HL-60 (cell line): Measurements from ENCODE around the gene DMRTB1.

Experiments used
- DNase-seq, 2 experiments: peaks; one replicate each; pipeline ENCODE4 v3.0.0-alpha.2; 2010 to 2020; ENCODE audit warnings: low read depth in 1 of 2, low spot score in 1 of 2
- H3K27ac ChIP-seq: fragments of 250-450 bp; sonication (Bioruptor Pico); replicated peaks from 2 replicates; pipeline ENCODE4 v1.5.1; 2020; ENCODE audit warnings: mild to moderate bottlenecking, moderate library complexity
- H3K27me3 ChIP-seq: fragments of 250-450 bp; sonication (Bioruptor Pico); 2 replicates; pipeline ENCODE4 v1.5.1; 2021; ENCODE audit warnings: mild to moderate bottlenecking, moderate library complexity; ENCODE audit not compliant: insufficient read depth, poor library complexity, severe bottlenecking
- H3K4me3 ChIP-seq: replicated peaks from 2 replicates; pipeline ENCODE4 v1.5.1; 2011; ENCODE audit warnings: mild to moderate bottlenecking, control low read depth, low read length; ENCODE audit not compliant: insufficient read depth
- GABPA ChIP-seq: IDR thresholded peaks from 2 replicates; pipeline ENCODE4 v1.6.1; 2012; ENCODE audit warnings: low read depth
- POLR2AphosphoS5 ChIP-seq: IDR thresholded peaks from 2 replicates; pipeline ENCODE4 v1.6.1; 2012; ENCODE audit warnings: low read depth
- REST ChIP-seq: IDR thresholded peaks from 2 replicates; pipeline ENCODE4 v1.6.1; 2012; ENCODE audit warnings: low read depth; ENCODE audit not compliant: insufficient replicate concordance
- SPI1 ChIP-seq: IDR thresholded peaks from 2 replicates; pipeline ENCODE4 v1.6.1; 2012; ENCODE audit warnings: low read depth, mild to moderate bottlenecking, borderline replicate concordance
- TF ChIP-seq, protein P1 (sequence below): IDR thresholded peaks from one replicate; pipeline ENCODE4 v1.5.1; 2011; ENCODE audit warnings: low read length, control low read depth, inconsistent platforms; ENCODE audit not compliant: insufficient read depth

DMRTB1 gene

DNA sequence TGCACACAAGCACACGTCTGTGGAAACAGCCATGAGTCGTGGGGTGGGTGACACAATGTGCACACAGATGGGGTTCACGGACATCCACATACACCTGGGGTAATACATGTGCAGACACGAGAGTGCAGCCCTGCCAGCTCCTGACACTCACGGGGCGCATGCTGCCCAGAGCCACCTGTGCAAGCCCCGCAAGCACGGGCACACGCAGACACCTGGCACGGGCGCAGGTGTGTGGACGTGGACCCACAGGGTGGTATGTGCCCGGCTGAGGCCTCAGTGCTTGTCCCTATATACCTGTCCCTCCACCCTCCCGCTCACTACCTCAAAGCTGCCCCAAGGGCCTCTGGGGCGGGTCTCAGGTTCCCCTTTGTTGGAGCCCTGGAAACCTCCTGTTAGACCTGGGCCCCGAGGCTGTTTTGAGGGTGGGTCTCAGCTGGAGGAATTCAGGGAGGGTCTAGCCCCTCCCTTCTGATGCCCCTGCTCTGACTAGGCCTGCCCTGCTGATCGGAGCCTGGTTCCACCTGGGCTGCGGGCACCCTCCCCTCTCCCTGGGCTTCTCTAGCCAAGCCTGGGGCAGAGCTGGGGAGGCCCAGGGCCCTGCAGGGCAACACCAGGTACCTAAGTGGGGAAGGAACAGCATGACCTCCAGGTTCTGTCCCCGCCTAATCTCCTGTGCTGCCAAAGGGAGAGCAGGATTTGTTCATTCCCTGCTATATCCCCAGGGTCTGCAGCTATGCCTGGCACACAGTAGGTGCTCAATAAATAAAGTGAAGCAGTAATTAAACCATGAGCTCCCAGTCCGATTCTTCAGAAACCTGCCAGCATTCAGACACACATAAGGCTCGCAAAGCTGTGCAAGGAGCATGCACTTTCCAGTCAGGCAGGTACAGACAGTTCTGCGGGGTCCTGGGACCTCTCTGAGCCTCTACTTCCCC lies 49.1 kb downstream of the DMRTB1 start:
- Histone ChIP-seq H3K4me3 (no peak overlapping the region), H3K27ac (no peak overlapping the region), H3K27me3 (no peaks in the 10 kb centered on the region)
- TF ChIP-seq, protein P1, sequence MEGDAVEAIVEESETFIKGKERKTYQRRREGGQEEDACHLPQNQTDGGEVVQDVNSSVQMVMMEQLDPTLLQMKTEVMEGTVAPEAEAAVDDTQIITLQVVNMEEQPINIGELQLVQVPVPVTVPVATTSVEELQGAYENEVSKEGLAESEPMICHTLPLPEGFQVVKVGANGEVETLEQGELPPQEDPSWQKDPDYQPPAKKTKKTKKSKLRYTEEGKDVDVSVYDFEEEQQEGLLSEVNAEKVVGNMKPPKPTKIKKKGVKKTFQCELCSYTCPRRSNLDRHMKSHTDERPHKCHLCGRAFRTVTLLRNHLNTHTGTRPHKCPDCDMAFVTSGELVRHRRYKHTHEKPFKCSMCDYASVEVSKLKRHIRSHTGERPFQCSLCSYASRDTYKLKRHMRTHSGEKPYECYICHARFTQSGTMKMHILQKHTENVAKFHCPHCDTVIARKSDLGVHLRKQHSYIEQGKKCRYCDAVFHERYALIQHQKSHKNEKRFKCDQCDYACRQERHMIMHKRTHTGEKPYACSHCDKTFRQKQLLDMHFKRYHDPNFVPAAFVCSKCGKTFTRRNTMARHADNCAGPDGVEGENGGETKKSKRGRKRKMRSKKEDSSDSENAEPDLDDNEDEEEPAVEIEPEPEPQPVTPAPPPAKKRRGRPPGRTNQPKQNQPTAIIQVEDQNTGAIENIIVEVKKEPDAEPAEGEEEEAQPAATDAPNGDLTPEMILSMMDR: no peak
- TF ChIP-seq GABPA: no peak
- TF ChIP-seq POLR2AphosphoS5: no peak
- TF ChIP-seq SPI1: no peak
- no peak for TF ChIP-seq REST
- no peak for DNase-seq

DNA sequence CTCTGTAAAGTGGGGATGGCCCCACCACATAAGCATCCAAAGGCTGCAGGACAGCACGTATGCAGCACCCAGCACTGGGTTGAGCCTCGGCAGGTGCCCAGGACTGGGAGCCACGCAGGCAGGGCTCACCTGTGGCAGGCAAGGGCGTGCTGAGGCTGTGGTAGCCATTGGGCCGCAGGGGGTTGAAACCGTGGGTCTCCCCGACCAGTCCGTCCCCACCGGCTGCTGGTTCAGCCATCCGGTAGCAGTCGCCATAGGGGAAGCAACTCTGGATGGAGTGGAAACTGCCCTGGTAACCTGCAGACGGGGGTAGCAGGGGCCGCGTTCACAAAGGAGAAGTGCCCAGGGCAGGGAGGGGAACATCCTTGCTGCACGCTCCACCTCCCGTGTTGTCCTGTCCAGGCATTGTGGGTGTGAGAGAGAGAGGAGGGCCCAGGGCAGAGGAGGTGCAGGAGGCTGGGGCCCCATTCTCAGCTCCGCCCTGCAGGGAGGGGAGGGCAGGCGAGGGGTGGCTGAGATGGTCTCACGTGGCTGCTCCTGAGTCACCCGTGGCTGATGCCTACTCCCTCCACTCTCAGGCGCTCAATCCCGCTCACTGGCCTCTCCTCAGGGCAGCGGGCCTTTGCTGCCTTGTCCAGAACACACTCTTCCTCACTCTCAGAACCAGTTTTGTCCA lies 49.9 kb downstream of the DMRTB1 start:
- Histone ChIP-seq H3K27ac (no peak overlapping the region), H3K27me3 (no peaks in the 10 kb centered on the region), H3K4me3 (no peak overlapping the region)
- no peak for TF ChIP-seq REST
- TF ChIP-seq SPI1: peak; percentile 57
- DNase-seq: peak; percentile 13 to 33

DNA sequence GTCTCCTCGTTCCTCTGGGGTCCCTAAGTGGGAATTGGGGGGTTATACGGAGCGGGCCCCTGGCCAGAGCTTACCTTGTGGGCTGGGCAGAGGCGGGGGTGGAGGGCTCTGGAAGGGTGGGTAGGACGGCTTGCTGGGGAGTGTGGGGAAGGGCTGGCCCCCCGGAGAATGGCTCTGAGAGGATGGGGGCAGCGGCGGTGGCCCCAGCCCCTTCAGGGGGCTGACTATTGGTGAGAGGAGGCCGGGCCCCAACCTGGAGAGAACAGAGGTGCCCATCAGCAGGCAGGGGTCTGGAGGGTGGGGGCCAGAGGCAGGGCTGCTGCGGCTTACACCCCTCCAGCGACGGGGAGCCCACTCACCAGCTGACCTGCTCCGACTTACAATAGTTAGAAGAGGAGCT lies 50.6 kb downstream of the DMRTB1 start:
- Histone ChIP-seq H3K27ac (no peak overlapping the region), H3K4me3 (no peak overlapping the region), H3K27me3 (no peaks in the 10 kb centered on the region)
- DNase-seq: no peak
- TF ChIP-seq SPI1: no peak
- TF ChIP-seq POLR2AphosphoS5: no peak
- no peak for TF ChIP-seq GABPA
- TF ChIP-seq REST: no peak
- TF ChIP-seq, protein P1: no peak
